Measurements from ENCODE around the gene EHMT1.

GRCh38 chr9:137788561-137789294, 169.9 kb downstream of the EHMT1 start:
- no peak for TF ChIP-seq CTCF (IDR thresholded peaks at IDR 0.05; ENCODE audit: insufficient read depth, low read length, poor library complexity, severe bottlenecking)
- no peak for TF ChIP-seq EZH2phosphoT487 (conservative IDR thresholded peaks at IDR 0.05; ENCODE audit: low read length)

Measured in SU-DHL-6 (cell line).